NB4 (cell line): ENCODE data around the gene SRXN1.

Experiments used
- MYC ChIP-seq: IDR thresholded peaks from 2 replicates; pipeline ENCODE4 v1.6.1; 2011; ENCODE audit warnings: low read depth, low read length
- POLR2A ChIP-seq: IDR thresholded peaks from 2 replicates; pipeline ENCODE4 v1.6.1; 2011; ENCODE audit warnings: mild to moderate bottlenecking; ENCODE audit not compliant: insufficient read length; ENCODE audit errors: extremely low read depth
- TF ChIP-seq, protein P1 (sequence below): IDR thresholded peaks from one replicate; pipeline ENCODE4 v1.5.1; 2012; ENCODE audit warnings: low read depth, low read length

DNA sequence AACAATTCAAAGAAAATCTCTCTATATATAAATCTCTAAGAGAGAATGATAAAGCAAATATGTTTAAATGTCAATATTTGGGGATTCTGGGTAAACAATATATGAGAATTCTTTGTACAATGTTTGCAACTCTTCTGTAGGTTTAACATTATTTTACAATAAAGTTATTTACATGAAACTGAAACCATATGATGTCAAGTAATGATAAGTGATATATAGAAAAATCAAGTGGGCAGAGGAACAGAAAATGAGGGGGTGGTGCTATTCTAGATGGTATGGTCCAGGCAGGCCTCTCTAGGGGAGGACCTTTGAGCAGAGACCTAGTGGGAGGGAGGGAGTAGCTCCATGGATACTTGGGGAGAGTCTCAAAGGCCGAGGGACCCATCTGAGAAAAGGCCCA, 39.0 kb upstream of the SRXN1 start:
- TF ChIP-seq, protein P1, sequence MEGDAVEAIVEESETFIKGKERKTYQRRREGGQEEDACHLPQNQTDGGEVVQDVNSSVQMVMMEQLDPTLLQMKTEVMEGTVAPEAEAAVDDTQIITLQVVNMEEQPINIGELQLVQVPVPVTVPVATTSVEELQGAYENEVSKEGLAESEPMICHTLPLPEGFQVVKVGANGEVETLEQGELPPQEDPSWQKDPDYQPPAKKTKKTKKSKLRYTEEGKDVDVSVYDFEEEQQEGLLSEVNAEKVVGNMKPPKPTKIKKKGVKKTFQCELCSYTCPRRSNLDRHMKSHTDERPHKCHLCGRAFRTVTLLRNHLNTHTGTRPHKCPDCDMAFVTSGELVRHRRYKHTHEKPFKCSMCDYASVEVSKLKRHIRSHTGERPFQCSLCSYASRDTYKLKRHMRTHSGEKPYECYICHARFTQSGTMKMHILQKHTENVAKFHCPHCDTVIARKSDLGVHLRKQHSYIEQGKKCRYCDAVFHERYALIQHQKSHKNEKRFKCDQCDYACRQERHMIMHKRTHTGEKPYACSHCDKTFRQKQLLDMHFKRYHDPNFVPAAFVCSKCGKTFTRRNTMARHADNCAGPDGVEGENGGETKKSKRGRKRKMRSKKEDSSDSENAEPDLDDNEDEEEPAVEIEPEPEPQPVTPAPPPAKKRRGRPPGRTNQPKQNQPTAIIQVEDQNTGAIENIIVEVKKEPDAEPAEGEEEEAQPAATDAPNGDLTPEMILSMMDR, result no peak
- TF ChIP-seq POLR2A (no peak), MYC (no peak)
